H1 (cell line): ENCODE data around the gene KRT14. TPM values are rescaled to one million over a fixed set of nuclear protein-coding genes. Genes with fewer than 3 reads are reported as not detected.
"Not testable (repeated sequence)": the region's sequence is repeated elsewhere in the genome, so short reads cannot be mapped to it uniquely, and the experiment has no call there.

Source experiments
- CTCF ChIA-PET: fragments of 300-600 bp; sonication (Branson Sonifier 250); formaldehyde crosslinking; loops from one replicate; lab custom pipeline; 2021; ENCODE audit not compliant: partially characterized antibody; lab: Charles Lee
- POLR2A ChIA-PET: fragments of 300-600 bp; sonication (Branson Sonifier 250); formaldehyde crosslinking; loops from one replicate; lab custom pipeline; 2021; ENCODE audit warnings: inconsistent platforms; ENCODE audit not compliant: partially characterized antibody; lab: Charles Lee
- DNase-seq, 2 experiments: peaks; one replicate each; pipeline versions ENCODE4 v3.0.0 to v3.0.0-alpha.2; 2010 to 2022; ENCODE audit warnings: low spot score in 2 of 2, low read depth in 1 of 2, mixed read lengths in 1 of 2
- FAIRE-seq: peaks from 2 replicates; lab custom pipeline; 2011; peaks lifted over from hg19 to GRCh38; lab: Jason Lieb, UNC
- H2AFZ ChIP-seq: 2 replicates; pipeline ENCODE4 v1.8.1; 2012; ENCODE audit warnings: low read length, inconsistent platforms
- H2AK5ac ChIP-seq: 2 replicates; pipeline ENCODE4 v1.6.1; 2013; ENCODE audit warnings: low read depth, low read length
- H2BK120ac ChIP-seq: replicated peaks from 2 replicates; pipeline ENCODE3; 2013; ENCODE audit warnings: low read depth, low read length, inconsistent platforms
- H2BK12ac ChIP-seq: 2 replicates; pipeline ENCODE4 v1.6.1; 2013; ENCODE audit warnings: low read depth, low read length
- H2BK15ac ChIP-seq: 2 replicates; pipeline ENCODE4 v1.6.1; 2013; ENCODE audit warnings: low read length
- H2BK20ac ChIP-seq: 2 replicates; pipeline ENCODE4 v1.6.1; 2013; ENCODE audit warnings: low read length
- H2BK5ac ChIP-seq: 2 replicates; pipeline ENCODE4 v1.6.1; 2013; ENCODE audit warnings: low read depth, low read length
- H3K14ac ChIP-seq: 2 replicates; pipeline ENCODE4 v1.6.1; 2013; ENCODE audit warnings: inconsistent platforms; ENCODE audit not compliant: insufficient read length
- H3K18ac ChIP-seq: 2 replicates; pipeline ENCODE4 v1.6.1; 2013; ENCODE audit warnings: low read length; ENCODE audit errors: extremely low read depth
- H3K23ac ChIP-seq: 2 replicates; pipeline ENCODE4 v1.6.1; 2013; ENCODE audit warnings: inconsistent platforms; ENCODE audit not compliant: insufficient read length
- H3K23me2 ChIP-seq: 2 replicates; pipeline ENCODE4 v1.6.1; 2013; ENCODE audit warnings: low read depth, low read length
- H3K27ac ChIP-seq: 2 replicates; pipeline ENCODE4 v1.6.1; 2011; ENCODE audit warnings: low read depth, low read length, inconsistent platforms
- H3K27me3 ChIP-seq, 4 experiments: replicated peaks in 1 of 4; 1 replicate in 1 of 4; 2 replicates in 3 of 4; pipeline versions ENCODE4 v1.6.1 to v1.8.1; 2011 to 2013; ENCODE audit warnings: low read length in 3 of 4, mild to moderate bottlenecking in 3 of 4, inconsistent platforms in 2 of 4, mixed read lengths in 2 of 4, moderate library complexity in 1 of 4; ENCODE audit not compliant: control insufficient read depth in 3 of 4, insufficient read depth in 3 of 4; ENCODE audit errors: extremely low read depth in 1 of 4
- H3K36me3 ChIP-seq, 4 experiments: 2 replicates each; pipeline versions ENCODE4 v1.6.1 to v1.8.1; 2011 to 2013; ENCODE audit warnings: mild to moderate bottlenecking in 4 of 4, low read length in 3 of 4, moderate library complexity in 2 of 4, control low read depth in 1 of 4, inconsistent platforms in 1 of 4; ENCODE audit not compliant: insufficient read depth in 4 of 4, control insufficient read depth in 2 of 4
- H3K4ac ChIP-seq: replicated peaks from 2 replicates; pipeline ENCODE3; 2013; ENCODE audit warnings: low read length, low read depth, mixed read lengths, inconsistent platforms; ENCODE audit not compliant: insufficient read length
- H3K4me1 ChIP-seq, 4 experiments: replicated peaks in 1 of 4; 1 replicate in 1 of 4; 2 replicates in 3 of 4; pipeline versions ENCODE4 v1.6.1 to v1.8.1; 2011 to 2013; ENCODE audit warnings: low read length in 3 of 4, inconsistent platforms in 2 of 4, mixed read lengths in 1 of 4; ENCODE audit not compliant: insufficient read depth in 4 of 4, control insufficient read depth in 3 of 4
- H3K4me2 ChIP-seq, 2 experiments: 2 replicates each; pipeline versions ENCODE4 v1.6.1 to v1.8.1; 2011 to 2013; ENCODE audit warnings: low read depth in 2 of 2, low read length in 2 of 2, control low read depth in 1 of 2, inconsistent platforms in 1 of 2, mild to moderate bottlenecking in 1 of 2; ENCODE audit not compliant: insufficient read depth in 1 of 2
- H3K4me3 ChIP-seq, 4 experiments: fragments of 200-600, 300-600 bp in 1 of 4; sonication (generic), shearing (Covaris generic), sonication (Bioruptor Twin) in 1 of 4; 2 replicates each; pipeline versions ENCODE4 v1.5.1 to v1.8.1; 2011 to 2016; ENCODE audit warnings: low read length in 4 of 4, low read depth in 3 of 4, control low read depth in 2 of 4, inconsistent platforms in 2 of 4, mild to moderate bottlenecking in 2 of 4, mixed read lengths in 1 of 4, moderate library complexity in 1 of 4; ENCODE audit not compliant: insufficient read depth in 2 of 4; ENCODE audit errors: extremely low read depth in 1 of 4
- H3K56ac ChIP-seq: replicated peaks from 2 replicates; pipeline ENCODE3; 2013; ENCODE audit warnings: low read depth, mild to moderate bottlenecking, mixed read lengths, low read length, inconsistent platforms; ENCODE audit not compliant: insufficient read length
- H3K79me1 ChIP-seq: 2 replicates; pipeline ENCODE4 v1.6.1; 2013; ENCODE audit warnings: low read depth, low read length, control low read depth
- H3K79me2 ChIP-seq, 2 experiments: 2 replicates each; pipeline versions ENCODE4 v1.6.1 to v1.8.1; 2012 to 2013; ENCODE audit warnings: low read length in 2 of 2, mild to moderate bottlenecking in 2 of 2, inconsistent platforms in 1 of 2; ENCODE audit not compliant: insufficient read depth in 2 of 2, control insufficient read depth in 1 of 2
- H3K9ac ChIP-seq, 4 experiments: replicated peaks in 1 of 4; 1 replicate in 1 of 4; 2 replicates in 3 of 4; pipeline versions ENCODE4 v1.6.1 to v1.8.1; 2011 to 2013; ENCODE audit warnings: low read depth in 3 of 4, low read length in 3 of 4, control low read depth in 2 of 4, mild to moderate bottlenecking in 2 of 4, moderate library complexity in 2 of 4, inconsistent platforms in 1 of 4; ENCODE audit errors: extremely low read depth in 1 of 4
- H3K9me3 ChIP-seq, 2 experiments: 2 replicates each; pipeline versions ENCODE4 v1.6.1 to v1.8.1; 2012 to 2013; ENCODE audit warnings: mild to moderate bottlenecking in 2 of 2, moderate library complexity in 2 of 2, control low read depth in 1 of 2, inconsistent platforms in 1 of 2, low read depth in 1 of 2, low read length in 1 of 2, mixed read lengths in 1 of 2; ENCODE audit not compliant: insufficient read depth in 2 of 2
- H4K20me1 ChIP-seq, 2 experiments: replicated peaks in 1 of 2; 2 replicates each; pipeline versions ENCODE3 to v1.8.1; 2011 to 2013; ENCODE audit warnings: inconsistent platforms in 2 of 2, low read length in 2 of 2, mild to moderate bottlenecking in 1 of 2; ENCODE audit not compliant: insufficient read depth in 2 of 2, control insufficient read depth in 1 of 2
- H4K5ac ChIP-seq: 2 replicates; pipeline ENCODE4 v1.6.1; 2013; ENCODE audit warnings: low read length, low read depth, mixed read lengths, inconsistent platforms; ENCODE audit not compliant: insufficient read length
- H4K8ac ChIP-seq: 2 replicates; pipeline ENCODE4 v1.8.0; 2013; ENCODE audit warnings: mild to moderate bottlenecking, moderate library complexity, low read length, inconsistent platforms; ENCODE audit not compliant: insufficient read depth; ENCODE audit errors: extremely low read depth
- H4K91ac ChIP-seq: replicated peaks from 2 replicates; pipeline ENCODE3; 2013; ENCODE audit warnings: low read length, mixed read lengths, inconsistent platforms; ENCODE audit not compliant: insufficient read length
- RAD21 ChIP-seq, 2 experiments: IDR thresholded peaks in 1 of 2; conservative IDR thresholded peaks in 1 of 2; 2 replicates each; pipeline ENCODE4 v1.6.1; 2011; ENCODE audit warnings: low read depth in 2 of 2, low read length in 2 of 2, improper control_type of control experiment in 1 of 2, inconsistent platforms in 1 of 2, mild to moderate bottlenecking in 1 of 2, moderate library complexity in 1 of 2
- WGBS, 2 experiments: shearing (Covaris generic) in 1 of 2; methylation state at CpG; one replicate each; pipeline versions ENCODE4 v1.1.6 to v1.1.7; 2013 to 2015; ENCODE audit warnings: low lambda C conversion rate in 2 of 2, mixed read lengths in 2 of 2, inconsistent platforms in 1 of 2, low coverage in 1 of 2, missing lambda C conversion rate in 1 of 2; ENCODE audit not compliant: insufficient replicate concordance in 2 of 2, insufficient coverage in 1 of 2, insufficient read length in 1 of 2; ENCODE audit errors: extremely low coverage in 1 of 2, missing lambda C conversion rate in 1 of 2; 5-methylcytosine and 5-hydroxymethylcytosine counted together
- polyA plus RNA-seq, 7 experiments: library from polyadenylated mRNA; depleted of rRNA in 3 of 7; stranded (reverse) in 5 of 7; unstranded in 2 of 7; fragments of >200 nt in 5 of 7; fragments of 200-250 nt in 2 of 7; gene quantifications; 1 replicate in 5 of 7; 2 replicates in 1 of 7; 4 replicates in 1 of 7; pipeline versions ENCODE4 v1.2.1 to v1.2.3, GENCODE V29; 2011 to 2013; ENCODE audit warnings: missing spikeins in 2 of 7, mixed read lengths in 2 of 7
- total RNA-seq: library from RNA; stranded (reverse); fragmentation: NEBNext Ultra II Directional; extraction: Animal tissue kit (Norgen Biotek cat#: 25700); gene quantifications from 2 replicates; pipeline ENCODE4 v1.2.1, GENCODE V29; 2021
- TF ChIP-seq, protein P1 (sequence below), 3 experiments: IDR thresholded peaks; 1 replicate in 2 of 3; 2 replicates in 1 of 3; pipeline versions ENCODE4 v1.5.1 to v1.6.1; 2011; ENCODE audit warnings: low read length in 3 of 3, mild to moderate bottlenecking in 3 of 3, inconsistent platforms in 2 of 3, low read depth in 1 of 3, moderate library complexity in 1 of 3; ENCODE audit not compliant: insufficient read depth in 1 of 3; ENCODE audit errors: control extremely low read depth in 1 of 3

KRT14 gene
- total and polyA plus RNA-seq, 2 of the 8 experiments (the other 6 are each of a cell fraction or from before 2014, with no cell fraction given): 0.35 TPM; not detected in 1

DNA sequence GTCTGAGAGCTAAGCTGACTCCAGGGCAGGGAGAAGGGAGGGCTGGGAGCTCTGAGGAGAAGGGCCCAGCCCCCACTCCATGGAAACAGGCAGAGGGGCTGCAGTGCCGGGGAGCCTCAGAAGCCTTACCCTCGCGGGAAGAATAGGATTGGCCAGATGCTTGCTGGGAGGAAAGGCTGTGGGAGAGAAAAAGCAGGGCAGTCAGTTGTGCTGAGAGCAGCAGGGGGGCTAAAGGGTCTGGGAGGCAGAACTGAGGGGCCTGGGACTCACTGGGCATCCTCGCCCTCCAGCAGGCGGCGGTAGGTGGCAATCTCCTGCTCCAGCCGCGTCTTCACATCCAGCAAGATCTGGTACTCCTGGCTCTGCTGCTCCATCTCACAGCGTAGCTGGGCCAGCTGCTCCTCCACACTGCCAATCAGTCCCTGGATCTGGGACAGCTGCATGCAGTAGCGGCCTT, 23.4 kb upstream of the KRT14 start:
- not testable (repeated sequence) for H3K23ac ChIP-seq, H2AFZ ChIP-seq, H2BK120ac ChIP-seq, H2BK15ac ChIP-seq, H2AK5ac ChIP-seq, H3K4me3 ChIP-seq, H2BK5ac ChIP-seq, H3K79me1 ChIP-seq, H4K8ac ChIP-seq, H2BK12ac ChIP-seq, H3K14ac ChIP-seq, H3K4ac ChIP-seq, H3K56ac ChIP-seq, H3K9me3 ChIP-seq, H3K4me1 ChIP-seq, H3K79me2 ChIP-seq, H3K27me3 ChIP-seq, H3K27ac ChIP-seq, H3K4me2 ChIP-seq, H2BK20ac ChIP-seq, FAIRE-seq, H3K23me2 ChIP-seq, H4K20me1 ChIP-seq, H3K36me3 ChIP-seq, H3K18ac ChIP-seq, H3K9ac ChIP-seq, H4K5ac ChIP-seq, H4K91ac ChIP-seq
- DNase-seq: peak in 1 of 2 experiments; percentile 79
- POLR2A ChIA-PET: interaction anchor here (1.2 to 2.2 kb wide), 2 partner anchors 82 kb away, joined by 3 to 7 read pairs; partner anchors contain the start of gene KRT19
- WGBS, 2 experiments: 54% methylated on average over 7 of the region's 10 CpGs; no CpG with 5 or more reads in 1 of the 2 experiments
- CTCF ChIA-PET: interaction anchor here (0.8 to 5.7 kb wide), 30 partner anchors 8 to 114 kb away, joined by 3 to 43 read pairs (median 5); no protein-coding TSS in a partner anchor
- TF ChIP-seq, protein P1, sequence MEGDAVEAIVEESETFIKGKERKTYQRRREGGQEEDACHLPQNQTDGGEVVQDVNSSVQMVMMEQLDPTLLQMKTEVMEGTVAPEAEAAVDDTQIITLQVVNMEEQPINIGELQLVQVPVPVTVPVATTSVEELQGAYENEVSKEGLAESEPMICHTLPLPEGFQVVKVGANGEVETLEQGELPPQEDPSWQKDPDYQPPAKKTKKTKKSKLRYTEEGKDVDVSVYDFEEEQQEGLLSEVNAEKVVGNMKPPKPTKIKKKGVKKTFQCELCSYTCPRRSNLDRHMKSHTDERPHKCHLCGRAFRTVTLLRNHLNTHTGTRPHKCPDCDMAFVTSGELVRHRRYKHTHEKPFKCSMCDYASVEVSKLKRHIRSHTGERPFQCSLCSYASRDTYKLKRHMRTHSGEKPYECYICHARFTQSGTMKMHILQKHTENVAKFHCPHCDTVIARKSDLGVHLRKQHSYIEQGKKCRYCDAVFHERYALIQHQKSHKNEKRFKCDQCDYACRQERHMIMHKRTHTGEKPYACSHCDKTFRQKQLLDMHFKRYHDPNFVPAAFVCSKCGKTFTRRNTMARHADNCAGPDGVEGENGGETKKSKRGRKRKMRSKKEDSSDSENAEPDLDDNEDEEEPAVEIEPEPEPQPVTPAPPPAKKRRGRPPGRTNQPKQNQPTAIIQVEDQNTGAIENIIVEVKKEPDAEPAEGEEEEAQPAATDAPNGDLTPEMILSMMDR (IDR thresholded peaks at IDR 0.05; ENCODE audit: control extremely low read depth in 1 of 3, insufficient read depth in 1 of 3, low read depth in 1 of 3, low read length in 3 of 3): peak; percentile 45 to 59 (median 52)
- peak; percentile 30 to 40; a peak in 3 of 4 replicates for TF ChIP-seq RAD21 (IDR thresholded peaks at IDR 0.05 in 1 of 2, conservative IDR thresholded peaks at IDR 0.05 in 1 of 2; ENCODE audit: low read depth in 2 of 2, low read length in 2 of 2)
